Ishikawa (cell line): ENCODE measurements around the gene ZNF316.

ENCODE experiments used
- CEBPB ChIP-seq: IDR thresholded peaks from 2 replicates; pipeline ENCODE4 v1.6.1; 2012
- CREB1 ChIP-seq: IDR thresholded peaks from 2 replicates; pipeline ENCODE4 v1.6.1; 2012; ENCODE audit warnings: low read depth
- RAD21 ChIP-seq: IDR thresholded peaks from 2 replicates; pipeline ENCODE4 v1.6.1; 2012; ENCODE audit warnings: low read depth
- TAF1 ChIP-seq: IDR thresholded peaks from 2 replicates; pipeline ENCODE4 v1.6.1; 2012; ENCODE audit warnings: low read depth, mild to moderate bottlenecking
- ZBTB7A ChIP-seq: IDR thresholded peaks from 2 replicates; pipeline ENCODE4 v1.6.1; 2012; ENCODE audit warnings: low read depth
- TF ChIP-seq, protein P1 (sequence below): IDR thresholded peaks from 2 replicates; pipeline ENCODE4 v1.6.1; 2012; ENCODE audit warnings: low read depth, mild to moderate bottlenecking
- TF ChIP-seq, protein P2 (sequence below): IDR thresholded peaks from 2 replicates; pipeline ENCODE4 v1.6.1; 2012

DNA sequence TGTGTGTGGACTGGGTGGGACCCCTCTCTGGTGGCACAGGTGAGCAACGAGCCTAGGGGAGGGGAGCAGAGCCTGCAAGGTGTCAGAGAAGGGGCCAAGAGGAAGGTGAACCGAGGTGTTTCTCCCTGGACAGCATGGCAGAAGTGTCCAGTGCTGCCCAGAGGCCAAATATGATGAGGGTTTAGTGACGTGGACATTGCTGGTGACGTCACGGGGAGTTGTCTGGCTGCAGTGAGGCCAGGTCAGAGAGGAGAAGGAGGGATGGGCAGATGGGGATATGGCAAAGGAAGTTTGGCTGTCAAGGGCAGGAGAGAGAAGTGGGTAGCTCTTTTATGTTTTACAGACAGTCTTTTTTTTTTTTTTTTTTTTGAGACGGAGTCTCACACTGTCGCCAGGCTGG is 24.3 kb upstream of the ZNF316 start:
- no peak for TF ChIP-seq CREB1
- no peak for TF ChIP-seq TAF1
- no peak for TF ChIP-seq ZBTB7A
- TF ChIP-seq RAD21 = no peak
- TF ChIP-seq, protein P1, sequence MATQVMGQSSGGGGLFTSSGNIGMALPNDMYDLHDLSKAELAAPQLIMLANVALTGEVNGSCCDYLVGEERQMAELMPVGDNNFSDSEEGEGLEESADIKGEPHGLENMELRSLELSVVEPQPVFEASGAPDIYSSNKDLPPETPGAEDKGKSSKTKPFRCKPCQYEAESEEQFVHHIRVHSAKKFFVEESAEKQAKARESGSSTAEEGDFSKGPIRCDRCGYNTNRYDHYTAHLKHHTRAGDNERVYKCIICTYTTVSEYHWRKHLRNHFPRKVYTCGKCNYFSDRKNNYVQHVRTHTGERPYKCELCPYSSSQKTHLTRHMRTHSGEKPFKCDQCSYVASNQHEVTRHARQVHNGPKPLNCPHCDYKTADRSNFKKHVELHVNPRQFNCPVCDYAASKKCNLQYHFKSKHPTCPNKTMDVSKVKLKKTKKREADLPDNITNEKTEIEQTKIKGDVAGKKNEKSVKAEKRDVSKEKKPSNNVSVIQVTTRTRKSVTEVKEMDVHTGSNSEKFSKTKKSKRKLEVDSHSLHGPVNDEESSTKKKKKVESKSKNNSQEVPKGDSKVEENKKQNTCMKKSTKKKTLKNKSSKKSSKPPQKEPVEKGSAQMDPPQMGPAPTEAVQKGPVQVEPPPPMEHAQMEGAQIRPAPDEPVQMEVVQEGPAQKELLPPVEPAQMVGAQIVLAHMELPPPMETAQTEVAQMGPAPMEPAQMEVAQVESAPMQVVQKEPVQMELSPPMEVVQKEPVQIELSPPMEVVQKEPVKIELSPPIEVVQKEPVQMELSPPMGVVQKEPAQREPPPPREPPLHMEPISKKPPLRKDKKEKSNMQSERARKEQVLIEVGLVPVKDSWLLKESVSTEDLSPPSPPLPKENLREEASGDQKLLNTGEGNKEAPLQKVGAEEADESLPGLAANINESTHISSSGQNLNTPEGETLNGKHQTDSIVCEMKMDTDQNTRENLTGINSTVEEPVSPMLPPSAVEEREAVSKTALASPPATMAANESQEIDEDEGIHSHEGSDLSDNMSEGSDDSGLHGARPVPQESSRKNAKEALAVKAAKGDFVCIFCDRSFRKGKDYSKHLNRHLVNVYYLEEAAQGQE = no peak
- TF ChIP-seq, protein P2, sequence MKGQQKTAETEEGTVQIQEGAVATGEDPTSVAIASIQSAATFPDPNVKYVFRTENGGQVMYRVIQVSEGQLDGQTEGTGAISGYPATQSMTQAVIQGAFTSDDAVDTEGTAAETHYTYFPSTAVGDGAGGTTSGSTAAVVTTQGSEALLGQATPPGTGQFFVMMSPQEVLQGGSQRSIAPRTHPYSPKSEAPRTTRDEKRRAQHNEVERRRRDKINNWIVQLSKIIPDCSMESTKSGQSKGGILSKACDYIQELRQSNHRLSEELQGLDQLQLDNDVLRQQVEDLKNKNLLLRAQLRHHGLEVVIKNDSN = no peak
- no peak for TF ChIP-seq CEBPB
